SIG-M5 (cell line): ENCODE data around the gene AFAP1.

Experiments
- DNase-seq: peaks from one replicate; lab custom pipeline; 2025; lab: John Stamatoyannopoulos, UW

The AFAP1 gene

DNA sequence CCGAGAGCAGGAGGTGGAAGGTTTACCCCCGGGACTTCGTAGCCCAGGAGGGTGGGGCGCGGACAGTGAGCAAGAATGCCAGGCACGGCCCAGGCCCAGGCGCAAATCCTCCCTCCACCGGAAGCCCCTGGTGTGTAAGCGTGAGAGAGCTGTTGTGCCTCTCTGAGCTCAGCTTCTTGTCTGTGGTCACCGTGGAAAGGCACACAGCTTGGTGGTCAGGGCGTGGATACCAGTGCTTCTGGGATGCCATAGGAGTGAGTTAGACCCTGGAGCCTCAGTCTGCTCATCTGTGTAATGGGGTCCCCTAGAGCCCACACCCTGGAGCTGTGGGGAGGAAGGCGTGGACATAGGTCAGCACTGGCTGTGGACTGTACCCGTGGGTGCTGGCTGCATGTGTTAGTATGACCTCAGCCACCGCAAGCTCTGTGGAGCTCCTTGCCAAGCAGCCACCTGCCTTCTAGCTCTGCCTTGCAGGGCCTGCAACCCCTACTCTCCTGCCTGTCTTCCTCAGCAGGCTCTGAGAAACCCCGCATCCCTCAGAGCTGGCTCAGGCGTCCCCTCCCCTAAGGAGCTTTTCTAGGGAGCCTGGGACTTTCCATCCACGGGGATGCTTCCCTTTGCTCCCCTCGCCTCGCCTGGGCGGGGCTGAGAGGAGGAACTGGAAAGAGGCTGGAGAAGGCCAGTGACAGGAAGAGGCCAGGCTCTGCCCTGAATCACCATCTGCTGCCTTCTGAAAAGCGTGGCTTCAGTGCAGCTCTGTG lies 28.0 kb upstream of the AFAP1 start:
- DNase-seq = no peak

DNA sequence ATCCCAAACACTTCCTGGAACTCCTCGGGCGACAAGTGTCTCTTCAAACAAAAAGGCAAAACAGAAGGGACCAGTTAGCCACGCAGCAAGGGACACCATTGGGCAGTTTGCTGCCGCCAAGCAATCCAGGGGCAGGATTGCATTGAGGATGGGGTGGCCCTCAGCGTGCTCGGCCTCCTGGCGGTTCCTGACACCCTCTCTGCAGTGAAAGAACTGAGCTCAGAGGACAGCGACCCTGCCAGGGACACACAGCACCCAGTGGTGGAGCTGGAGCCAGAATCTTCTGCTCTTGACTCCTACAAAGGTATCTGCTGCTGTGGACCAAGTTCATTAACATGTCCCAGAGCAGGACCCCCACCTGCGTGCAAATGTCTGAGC lies 27.4 kb upstream of the AFAP1 start:
- DNase-seq = no peak

DNA sequence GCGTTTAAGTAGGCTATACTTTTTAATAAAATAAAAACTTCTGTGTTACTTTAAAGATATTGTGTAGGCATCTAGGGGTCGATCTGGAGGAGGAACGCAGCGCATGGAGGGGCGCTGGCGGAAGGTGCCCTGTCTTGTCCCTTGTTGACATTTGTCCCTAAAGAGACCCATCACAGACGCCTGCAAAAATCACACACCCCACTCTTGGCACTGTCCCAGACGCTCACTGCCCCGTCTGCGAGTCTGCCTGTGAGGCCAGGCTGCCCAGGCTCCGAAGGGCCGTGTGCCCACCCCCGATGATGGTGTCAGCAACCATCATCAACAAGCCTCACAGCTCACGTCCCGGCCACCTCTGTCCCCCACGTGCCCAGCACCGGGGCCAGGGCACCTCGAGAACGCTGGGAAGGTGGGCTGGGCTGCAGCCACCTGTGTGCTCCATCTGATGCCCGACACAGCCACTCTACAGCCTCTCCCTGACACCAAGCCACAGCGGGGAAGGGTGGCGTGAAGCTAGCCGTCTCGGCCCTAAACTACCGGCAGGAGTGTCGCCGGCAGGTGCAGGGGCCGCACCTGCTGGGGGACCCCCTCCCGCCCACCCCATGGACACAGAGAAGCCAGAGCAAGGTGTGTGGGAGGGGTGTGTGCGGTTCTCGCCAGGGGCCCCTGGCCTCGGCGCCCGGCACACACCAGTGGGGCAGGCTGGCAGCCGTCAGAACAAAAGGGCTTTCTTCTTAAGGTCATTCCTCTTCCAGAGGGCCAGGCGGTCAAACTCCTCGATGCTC lies 26.8 kb upstream of the AFAP1 start:
- DNase-seq = no peak

DNA sequence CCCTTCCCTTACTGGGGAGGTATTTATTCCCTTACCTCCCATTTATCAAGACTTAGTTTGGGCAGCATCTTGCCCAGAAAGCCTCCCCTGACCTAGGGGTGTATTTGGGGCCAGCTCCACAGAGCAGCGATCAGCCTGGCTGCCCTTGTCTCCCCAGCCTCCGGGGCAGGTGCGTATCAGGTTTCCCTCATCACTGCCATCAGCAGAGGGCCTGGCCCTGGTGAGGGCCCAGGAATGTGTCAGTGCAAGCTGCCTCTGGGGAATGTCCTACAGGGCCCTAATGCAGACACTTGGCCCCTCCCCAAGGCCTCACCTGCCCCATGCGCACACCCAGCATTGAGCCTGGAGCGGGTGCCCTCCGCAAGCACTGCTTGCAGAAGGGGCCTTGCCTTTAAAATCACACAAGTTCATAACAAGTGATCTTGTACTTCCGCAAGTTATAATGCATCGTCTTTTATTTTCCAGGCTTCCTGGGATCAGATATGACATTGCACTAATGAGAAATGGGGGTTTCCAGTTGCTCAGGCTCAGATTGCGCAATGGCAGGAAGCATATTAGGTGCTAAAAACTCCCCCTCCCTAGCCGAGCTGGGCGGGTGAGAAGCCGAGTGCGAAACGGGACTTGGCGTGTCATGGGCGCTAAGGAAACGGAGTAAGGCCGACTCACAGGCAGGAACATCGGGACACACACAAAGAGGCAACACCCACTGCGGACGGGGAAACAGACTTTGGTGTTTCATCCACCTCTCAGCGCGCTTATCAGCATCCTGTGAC lies 25.4 kb upstream of the AFAP1 start:
- no peak for DNase-seq

DNA sequence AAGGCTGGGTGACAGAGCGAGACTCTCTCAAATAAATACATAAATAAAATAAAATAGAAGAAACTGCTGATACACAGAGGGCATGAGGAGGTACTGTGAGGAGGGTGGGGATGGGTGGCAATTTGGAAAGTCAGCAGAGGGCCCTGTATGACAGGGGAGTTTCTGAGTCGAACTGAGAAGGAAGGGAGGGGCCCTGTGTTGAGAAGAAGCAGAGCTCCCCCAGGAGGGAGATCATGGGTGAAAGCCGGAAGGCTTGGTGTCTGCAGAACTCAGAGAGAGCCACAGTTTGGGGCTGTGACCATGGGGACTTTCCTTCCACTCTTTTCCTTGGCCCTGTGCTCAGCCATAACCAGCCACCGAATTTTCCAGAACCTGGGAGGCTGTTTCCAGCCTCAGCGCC lies 24.8 kb upstream of the AFAP1 start:
- no peak for DNase-seq

DNA sequence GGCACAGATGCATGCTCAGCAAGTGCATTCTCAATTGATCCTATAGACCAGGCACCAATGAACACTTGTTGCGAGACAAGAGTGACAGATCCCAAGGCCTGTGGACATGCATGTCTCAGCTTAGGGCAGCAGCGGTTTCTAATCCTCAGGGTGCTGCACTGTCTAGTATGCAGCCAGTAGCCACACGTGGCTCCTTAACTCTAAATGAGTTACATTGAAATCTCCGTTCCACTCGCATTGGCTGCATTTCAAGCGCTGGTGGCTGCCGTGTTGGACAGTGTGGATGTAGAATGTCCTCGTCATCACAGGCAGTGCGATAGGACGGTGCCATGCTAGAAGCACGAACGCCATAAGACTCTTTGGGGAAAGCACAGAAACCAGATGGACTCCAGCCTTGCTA lies 24.0 kb upstream of the AFAP1 start:
- no peak for DNase-seq

DNA sequence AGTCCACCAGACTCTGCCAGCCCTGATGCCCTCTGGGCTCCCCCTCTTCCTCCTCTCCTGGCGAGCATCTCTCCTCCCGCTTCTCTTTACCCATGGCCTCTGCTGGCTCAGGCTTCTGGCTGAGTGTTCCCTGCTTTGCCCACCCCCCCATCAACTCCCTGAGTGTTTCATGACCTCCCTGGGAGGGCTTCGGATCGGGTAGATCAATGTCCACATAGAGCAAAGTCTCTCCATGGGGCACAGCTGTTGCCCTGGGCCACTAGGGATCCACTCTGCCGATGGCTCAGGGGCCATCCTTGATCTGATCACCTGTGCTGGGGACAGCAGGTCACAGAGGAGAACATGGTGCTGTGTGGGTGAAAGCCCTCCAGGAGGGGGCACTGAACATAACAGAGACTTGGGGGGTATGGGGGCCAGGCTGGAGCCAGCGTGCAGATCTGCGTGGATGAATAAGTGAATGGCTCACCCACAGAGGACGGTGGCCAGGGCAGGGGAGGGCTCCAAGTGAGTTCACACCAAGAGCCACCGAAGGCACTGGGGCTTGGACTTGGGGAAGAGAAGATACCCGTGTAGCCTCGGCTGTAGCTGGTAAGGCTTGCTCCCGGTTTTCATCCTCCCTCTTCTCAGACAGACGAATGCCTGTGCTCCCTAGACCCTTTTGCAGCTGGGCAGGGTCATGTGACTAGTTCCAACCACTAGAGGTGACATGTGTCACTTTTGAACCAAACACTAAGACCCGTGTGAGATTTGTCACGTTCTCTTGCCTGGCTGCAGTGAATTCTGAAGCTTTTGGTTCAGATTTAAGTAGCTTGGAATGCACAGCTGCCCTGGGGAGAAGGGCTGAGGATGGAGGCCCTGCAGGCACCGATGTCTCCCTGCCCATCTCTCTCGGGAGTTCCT lies 23.2 kb upstream of the AFAP1 start:
- DNase-seq = no peak

DNA sequence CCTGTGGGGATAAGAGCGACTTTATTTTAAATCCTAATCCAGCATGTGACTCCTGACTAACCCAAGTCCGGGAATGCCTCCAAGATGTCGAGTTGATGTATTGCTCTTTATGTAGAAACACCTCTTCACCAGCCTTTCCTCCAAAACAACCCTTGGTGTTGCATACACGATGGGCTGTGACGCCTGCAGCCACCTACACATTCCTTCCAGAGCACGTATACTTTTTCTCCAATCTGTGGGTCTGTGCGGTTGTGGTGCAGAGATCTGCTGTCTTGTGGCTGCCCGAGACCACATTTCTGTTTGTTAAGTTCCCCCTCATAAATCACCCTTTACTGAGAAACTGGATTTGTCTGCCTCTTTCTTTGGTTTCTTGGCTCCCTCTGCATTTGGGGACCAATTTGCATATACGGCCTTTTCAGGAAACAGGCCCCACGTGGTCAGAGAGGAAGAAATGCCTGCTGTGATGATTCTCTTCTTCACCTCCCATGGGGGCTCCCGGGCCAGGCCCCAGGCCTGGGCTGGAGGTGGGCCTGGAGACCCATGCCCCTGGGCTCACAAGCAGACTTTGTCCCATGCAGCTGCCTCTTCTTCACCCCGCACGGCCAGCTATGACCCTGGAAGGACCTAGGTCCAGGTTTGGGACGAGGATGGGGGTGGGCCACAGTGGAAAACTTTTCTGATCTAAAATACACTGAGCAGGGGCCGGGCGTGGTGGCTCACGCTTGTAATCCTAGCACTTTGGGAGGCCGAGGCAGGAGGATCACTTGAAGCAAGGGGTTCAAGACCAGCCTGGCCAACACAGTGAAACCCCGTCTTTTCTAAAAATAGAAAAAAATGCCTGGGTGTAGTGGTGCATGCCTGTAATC lies 21.4 kb upstream of the AFAP1 start:
- DNase-seq = no peak

DNA sequence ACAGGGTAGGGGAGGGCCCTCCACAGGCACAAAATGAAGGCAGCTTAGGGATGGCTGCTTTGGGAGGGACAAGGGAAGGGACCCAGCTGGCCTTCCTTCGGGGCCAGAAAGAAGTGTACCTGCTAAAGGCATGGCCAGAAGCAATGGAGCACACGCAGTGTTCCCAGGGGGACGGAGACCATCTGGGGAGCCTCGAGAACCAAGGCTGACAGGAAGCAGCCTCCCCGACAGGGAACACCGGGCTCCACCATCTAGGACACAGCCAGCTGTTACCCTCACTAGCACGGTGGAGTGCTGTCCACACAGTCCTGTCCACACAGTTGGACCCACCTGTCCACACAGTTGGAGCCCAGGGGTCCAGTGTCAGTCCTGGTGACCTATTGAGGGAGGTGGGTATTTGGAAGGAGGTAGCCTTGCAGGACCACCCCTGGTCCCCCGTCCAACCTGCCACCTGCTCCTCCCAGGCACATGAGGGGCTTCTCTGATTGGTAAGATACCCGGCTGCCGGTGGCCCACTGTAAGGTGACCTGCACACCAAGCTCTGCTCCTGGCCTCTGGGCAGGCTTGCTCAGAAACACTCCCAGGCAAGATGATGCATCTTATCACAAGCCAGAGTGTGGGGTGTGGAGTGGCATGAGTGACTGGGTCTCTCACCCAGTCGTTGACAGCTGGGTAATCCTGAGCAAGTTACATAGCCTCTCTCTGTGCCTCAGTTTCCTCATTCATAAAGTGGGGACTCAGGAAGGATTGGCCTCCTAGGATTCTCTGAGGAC lies 20.5 kb upstream of the AFAP1 start:
- DNase-seq = no peak

DNA sequence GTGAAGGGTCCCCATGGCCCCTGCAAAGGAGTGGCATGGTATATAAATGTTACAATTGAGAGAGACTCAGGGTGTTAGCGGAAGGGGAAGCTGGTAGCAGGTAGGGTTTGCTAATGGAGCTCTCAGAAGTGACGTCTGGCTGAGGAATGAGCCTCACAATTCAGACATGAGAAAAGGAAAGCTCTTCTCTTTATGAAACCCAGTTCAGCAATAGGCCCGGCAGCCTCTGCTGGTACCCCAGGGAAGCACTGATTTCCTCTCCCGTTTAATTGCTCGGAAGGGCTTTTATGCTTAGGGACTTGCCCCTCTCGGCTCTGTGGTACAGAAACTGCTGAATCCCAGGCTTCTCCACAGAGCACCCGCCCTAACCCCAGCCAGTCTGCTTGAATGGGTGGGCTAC lies 19.4 kb upstream of the AFAP1 start:
- no peak for DNase-seq

DNA sequence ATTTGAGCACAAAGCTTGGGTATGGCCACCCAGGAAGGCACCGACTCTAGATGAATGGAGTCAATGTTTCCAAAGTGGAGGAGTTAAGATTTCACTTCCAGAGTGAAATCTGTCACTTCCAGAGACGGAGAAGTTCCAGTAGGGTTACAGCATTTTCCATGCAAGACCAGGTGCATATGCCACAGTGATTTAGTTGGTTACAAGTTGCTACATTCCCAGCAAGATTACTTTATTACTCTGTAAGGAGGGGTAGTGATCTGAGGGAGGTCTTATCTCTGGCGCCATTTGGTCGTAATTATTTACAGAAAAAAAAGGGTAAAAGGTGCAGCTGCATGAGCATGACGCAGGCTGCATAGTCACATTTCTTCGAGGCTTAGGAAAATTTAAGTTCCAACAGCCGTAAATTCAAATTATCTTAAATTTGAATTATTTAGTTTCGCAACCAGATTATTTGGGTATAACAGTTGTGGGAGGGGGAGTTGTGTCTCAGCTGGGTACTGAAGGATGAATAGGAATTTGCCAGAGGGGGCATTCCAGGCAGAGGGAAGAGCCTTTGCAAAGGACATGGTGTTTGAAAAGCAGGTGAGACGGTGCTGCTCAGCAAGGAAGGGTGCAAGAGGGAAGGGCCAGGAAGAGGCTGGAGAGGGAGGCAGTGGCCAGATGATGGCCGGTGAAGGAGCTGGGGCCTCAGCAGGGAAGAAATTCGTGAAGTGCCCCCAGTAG lies 17.4 kb upstream of the AFAP1 start:
- DNase-seq = no peak

DNA sequence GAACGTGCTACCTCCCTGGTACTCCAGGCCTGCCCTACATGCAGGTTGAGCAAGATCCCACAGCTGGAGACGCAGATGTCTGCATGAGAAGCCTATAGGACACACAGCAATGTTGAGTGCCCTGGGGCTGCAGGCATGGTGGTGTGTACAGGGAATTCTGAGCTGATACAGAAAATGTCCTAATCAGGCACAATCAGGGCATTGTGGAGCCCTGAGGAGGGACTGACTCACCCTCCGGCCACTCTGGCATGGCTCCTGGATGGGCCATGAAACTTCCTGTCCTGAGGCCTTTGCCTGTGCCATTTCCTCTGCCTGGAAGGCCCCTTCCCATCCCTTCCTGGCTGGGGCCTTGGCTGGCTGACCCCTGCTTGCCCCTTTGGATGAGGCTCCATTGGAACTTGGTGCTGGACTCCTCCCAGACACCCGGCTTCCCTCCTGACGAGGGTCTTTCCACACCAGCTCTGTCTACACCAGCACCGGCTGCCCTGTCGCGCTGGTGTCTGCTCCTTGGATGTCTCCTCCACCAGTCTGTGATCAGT lies 16.7 kb upstream of the AFAP1 start:
- no peak for DNase-seq

DNA sequence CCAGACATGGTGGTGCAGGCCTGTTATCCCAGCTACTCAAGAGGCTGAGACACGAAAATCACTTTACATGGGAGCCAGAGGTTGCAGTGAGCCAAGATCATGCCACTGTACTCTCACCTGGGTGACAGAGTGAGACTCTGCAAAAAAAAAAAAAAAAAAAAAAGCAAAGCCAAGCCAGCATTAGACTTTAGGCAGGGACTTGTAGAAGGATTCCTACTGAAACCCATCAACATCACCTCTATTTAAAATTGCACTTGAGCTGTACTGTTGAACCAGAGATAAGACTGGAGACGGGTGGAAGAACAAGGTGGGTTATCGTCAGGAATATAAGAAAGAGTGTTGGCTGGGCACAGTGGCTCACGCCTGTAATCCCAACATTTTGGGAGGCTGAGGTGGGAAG lies 15.7 kb upstream of the AFAP1 start:
- no peak for DNase-seq

DNA sequence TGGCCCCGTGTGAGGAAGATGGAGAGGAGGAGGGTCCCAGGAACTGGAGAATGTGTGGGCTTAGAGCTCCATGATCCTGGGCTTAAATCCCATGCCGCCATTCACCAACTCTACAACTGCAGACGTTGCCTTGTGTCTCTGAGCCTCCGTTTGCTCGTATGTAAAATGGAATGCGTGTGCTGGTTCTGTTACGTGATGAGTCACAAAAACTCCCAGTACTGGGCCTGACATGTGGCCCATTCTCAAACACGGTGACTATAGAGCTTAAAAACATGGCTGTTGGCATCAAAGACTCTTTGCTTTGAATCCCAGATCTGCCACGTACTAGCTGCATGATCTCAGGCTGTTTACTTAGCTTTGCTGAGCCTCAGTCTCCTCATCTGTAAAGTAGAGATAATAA lies 13.0 kb upstream of the AFAP1 start:
- DNase-seq = no peak

DNA sequence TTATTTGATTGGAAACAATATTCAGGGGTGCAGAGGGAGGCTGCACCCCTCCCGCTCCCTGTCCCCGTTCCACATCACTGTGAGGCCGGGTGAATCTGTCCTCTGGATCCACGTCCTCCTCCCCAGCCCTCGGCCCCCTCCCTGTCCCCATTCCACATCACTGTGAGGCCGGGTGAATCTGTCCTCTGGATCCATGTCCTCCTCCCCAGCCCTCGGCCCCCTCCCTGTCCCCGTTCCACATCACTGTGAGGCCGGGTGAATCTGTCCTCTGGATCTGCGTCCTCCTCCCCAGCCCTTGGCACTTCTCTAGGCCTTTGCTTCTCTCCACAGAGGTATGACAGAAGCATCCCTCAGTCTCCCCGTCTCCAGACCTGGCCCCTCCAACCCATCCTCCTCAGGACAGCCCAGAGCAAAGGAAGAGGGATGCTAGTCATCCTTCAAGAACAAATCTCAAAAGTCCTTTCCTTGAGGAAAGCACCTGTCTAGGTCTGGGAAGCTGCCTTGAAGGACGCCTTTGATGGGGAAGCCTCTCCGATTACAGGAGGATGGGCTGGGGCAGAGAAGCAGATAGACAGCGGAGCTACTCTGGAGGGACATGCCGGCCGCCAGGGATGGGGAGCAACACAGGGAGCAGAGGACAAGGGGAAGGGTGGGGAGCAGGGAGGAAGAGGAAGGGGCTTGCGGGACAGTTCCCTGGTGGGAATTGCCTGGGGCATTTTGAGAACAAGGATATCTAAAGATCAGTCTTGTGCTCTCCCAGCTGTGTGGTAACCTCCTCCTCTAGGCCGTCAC lies 10.8 kb upstream of the AFAP1 start:
- DNase-seq = no peak

DNA sequence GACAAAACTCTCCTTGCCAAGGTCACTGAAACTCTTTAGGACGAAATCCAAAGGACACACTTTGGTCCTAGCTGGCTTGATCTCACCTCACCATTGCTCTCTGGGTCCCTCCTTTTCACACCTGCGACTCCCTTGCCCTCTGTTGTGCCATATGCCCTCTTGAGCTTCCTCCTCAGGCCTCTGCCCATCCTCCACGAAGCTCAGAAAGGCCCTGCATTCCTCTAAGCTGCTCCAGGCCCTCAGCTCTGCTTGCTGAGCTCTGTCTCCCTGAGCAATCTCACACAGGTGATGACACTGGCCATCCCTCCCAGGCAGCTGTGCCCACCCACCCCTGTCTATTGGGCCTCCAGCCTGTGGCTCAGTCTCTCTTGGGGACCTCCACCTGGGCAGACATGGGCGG lies 10.1 kb upstream of the AFAP1 start:
- no peak for DNase-seq

DNA sequence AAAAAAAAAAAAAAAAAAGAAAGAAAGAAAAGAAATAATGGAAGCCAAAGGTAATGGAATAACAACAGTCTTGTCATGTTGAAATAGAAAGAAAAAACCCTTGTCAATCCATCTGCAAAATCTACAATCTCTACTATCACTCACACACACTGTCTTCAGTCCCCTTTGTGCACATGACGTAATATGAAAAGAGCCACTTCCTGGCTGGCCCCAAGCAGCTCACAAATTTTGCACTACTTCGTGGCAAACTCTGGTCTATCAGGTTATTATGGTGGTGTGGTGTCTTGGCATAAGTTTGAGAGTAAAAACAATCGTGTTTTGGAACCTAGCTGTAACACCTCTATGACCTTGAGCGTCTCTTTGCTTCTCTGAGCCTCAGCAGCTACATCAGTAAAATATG lies 8.3 kb upstream of the AFAP1 start:
- no peak for DNase-seq

DNA sequence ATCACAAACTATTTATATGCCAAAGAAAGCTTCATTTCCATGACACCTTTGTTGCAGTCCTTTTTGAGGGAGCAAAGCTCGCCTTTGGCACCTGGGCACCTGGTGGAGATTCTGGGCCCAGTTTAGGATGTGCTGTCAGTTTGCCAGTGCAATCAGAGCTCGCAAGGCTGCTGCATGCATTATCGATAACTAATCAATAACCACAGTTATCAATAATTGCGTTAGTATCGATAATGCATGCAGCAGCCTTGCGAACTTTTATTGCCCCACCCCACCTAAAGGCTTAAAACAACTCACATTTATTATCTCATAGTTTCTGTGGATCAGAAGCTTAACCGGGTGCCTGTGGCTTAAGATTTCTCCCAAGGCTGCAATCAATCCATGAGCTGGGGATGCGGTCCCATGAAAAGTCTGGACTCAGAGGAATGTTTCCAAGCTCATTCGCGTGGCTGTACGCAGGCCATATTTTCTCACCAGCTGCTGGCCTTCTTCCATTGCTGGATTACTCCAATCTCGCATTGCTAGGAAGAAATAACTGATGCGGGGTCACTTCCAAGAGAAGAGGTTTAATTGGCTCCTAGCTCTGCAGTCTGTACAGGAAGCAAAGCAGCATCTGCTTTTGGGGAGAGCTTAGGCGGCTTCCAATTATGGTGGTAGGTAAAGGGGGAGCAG lies 6.2 kb upstream of the AFAP1 start:
- DNase-seq = no peak
